ENCODE measurements around the gene ATP7B. TPM values are rescaled to one million over a fixed set of nuclear protein-coding genes. Genes with fewer than 3 reads are reported as not detected.

The ATP7B gene
- polyA plus RNA-seq, 1 donor, result 47.4 TPM

- Histone ChIP-seq H3K27me3 (ENCODE audit: control insufficient read depth, insufficient read depth, low read length) (no peaks in the 10 kb centered on the region), H3K27ac (ENCODE audit: low read length) (no peak overlapping the region), H3K36me3 (ENCODE audit: control insufficient read depth, insufficient read depth, low read length) (peaks cover 78% of the 10 kb centered on the region), H3K4me3 (ENCODE audit: low read length) (no peak overlapping the region), H3K9me3 (ENCODE audit: control insufficient read depth, low read depth, low read length) (no peaks in the 10 kb centered on the region), H3K4me1 (ENCODE audit: control insufficient read depth, insufficient read depth, low read length) (no peaks in the 10 kb centered on the region)
- no peak for DNase-seq
- WGBS (ENCODE audit: insufficient coverage, low lambda C conversion rate), result no CpG with 5 or more reads among the region's 14 CpGs
These were observed 75.7 kb downstream of the ATP7B start for GRCh38 chr13:51935326-51936171.

- peaks cover 80% of the 10 kb centered on the region for H3K36me3 ChIP-seq (ENCODE audit: control insufficient read depth, insufficient read depth, low read length)
- H3K9me3 ChIP-seq (ENCODE audit: control insufficient read depth, low read depth, low read length), result no peaks in the 10 kb centered on the region
- no peaks in the 10 kb centered on the region for H3K27me3 ChIP-seq (ENCODE audit: control insufficient read depth, insufficient read depth, low read length)
- H3K4me1 ChIP-seq (ENCODE audit: control insufficient read depth, insufficient read depth, low read length), result no peaks in the 10 kb centered on the region
- H3K27ac ChIP-seq (ENCODE audit: low read length), result no peak overlapping the region
- no CpG with 5 or more reads among the region's 19 CpGs for WGBS (ENCODE audit: insufficient coverage, low lambda C conversion rate)
- no peak overlapping the region for H3K4me3 ChIP-seq (ENCODE audit: low read length)
- no peak for DNase-seq
These were observed 76.7 kb downstream of the ATP7B start for GRCh38 chr13:51934461-51935087.

GRCh38 chr13:51933466-51934058, 77.7 kb downstream of the ATP7B start:
- Histone ChIP-seq H3K27me3 (ENCODE audit: control insufficient read depth, insufficient read depth, low read length) (no peaks in the 10 kb centered on the region), H3K36me3 (ENCODE audit: control insufficient read depth, insufficient read depth, low read length) (peaks cover 76% of the 10 kb centered on the region), H3K4me1 (ENCODE audit: control insufficient read depth, insufficient read depth, low read length) (no peaks in the 10 kb centered on the region), H3K9me3 (ENCODE audit: control insufficient read depth, low read depth, low read length) (no peaks in the 10 kb centered on the region), H3K27ac (ENCODE audit: low read length) (no peak overlapping the region), H3K4me3 (ENCODE audit: low read length) (no peak overlapping the region)
- no peak for DNase-seq
- no CpG with 5 or more reads among the region's 14 CpGs for WGBS (ENCODE audit: insufficient coverage, low lambda C conversion rate)

- Histone ChIP-seq H3K36me3 (ENCODE audit: control insufficient read depth, insufficient read depth, low read length) (peaks cover 64% of the 10 kb centered on the region), H3K4me3 (ENCODE audit: low read length) (no peak overlapping the region), H3K27me3 (ENCODE audit: control insufficient read depth, insufficient read depth, low read length) (no peaks in the 10 kb centered on the region), H3K4me1 (ENCODE audit: control insufficient read depth, insufficient read depth, low read length) (no peaks in the 10 kb centered on the region), H3K27ac (ENCODE audit: low read length) (no peak overlapping the region), H3K9me3 (ENCODE audit: control insufficient read depth, low read depth, low read length) (no peaks in the 10 kb centered on the region)
- WGBS (ENCODE audit: insufficient coverage, low lambda C conversion rate), result no CpG with 5 or more reads among the region's 9 CpGs
- DNase-seq, result no peak
These were observed 79.0 kb downstream of the ATP7B start for GRCh38 chr13:51932231-51932630.

- Histone ChIP-seq H3K36me3 (ENCODE audit: control insufficient read depth, insufficient read depth, low read length) (peaks cover 58% of the 10 kb centered on the region), H3K9me3 (ENCODE audit: control insufficient read depth, low read depth, low read length) (no peaks in the 10 kb centered on the region), H3K27ac (ENCODE audit: low read length) (no peak overlapping the region), H3K27me3 (ENCODE audit: control insufficient read depth, insufficient read depth, low read length) (no peaks in the 10 kb centered on the region), H3K4me3 (ENCODE audit: low read length) (no peak overlapping the region), H3K4me1 (ENCODE audit: control insufficient read depth, insufficient read depth, low read length) (no peaks in the 10 kb centered on the region)
- WGBS (ENCODE audit: insufficient coverage, low lambda C conversion rate), result no CpG with 5 or more reads among the region's 6 CpGs
- DNase-seq, result no peak
These were observed 79.6 kb downstream of the ATP7B start for GRCh38 chr13:51931606-51932005.

GRCh38 chr13:51929699-51930098, 81.6 kb downstream of the ATP7B start:
- no peak overlapping the region for H3K27ac ChIP-seq (ENCODE audit: low read length)
- no CpG with 5 or more reads among the region's 5 CpGs for WGBS (ENCODE audit: insufficient coverage, low lambda C conversion rate)
- H3K4me1 ChIP-seq (ENCODE audit: control insufficient read depth, insufficient read depth, low read length), result no peaks in the 10 kb centered on the region
- H3K27me3 ChIP-seq (ENCODE audit: control insufficient read depth, insufficient read depth, low read length), result no peaks in the 10 kb centered on the region
- H3K36me3 ChIP-seq (ENCODE audit: control insufficient read depth, insufficient read depth, low read length), result peaks cover 41% of the 10 kb centered on the region
- DNase-seq, result no peak
- no peak overlapping the region for H3K4me3 ChIP-seq (ENCODE audit: low read length)
- no peaks in the 10 kb centered on the region for H3K9me3 ChIP-seq (ENCODE audit: control insufficient read depth, low read depth, low read length)

GRCh38 chr13:51928231-51928630, 83.0 kb downstream of the ATP7B start:
- no peak for DNase-seq
- 100% methylated on average over 1 of the region's 9 CpGs for WGBS (ENCODE audit: insufficient coverage, low lambda C conversion rate)
- Histone ChIP-seq H3K27ac (ENCODE audit: low read length) (no peak overlapping the region), H3K4me1 (ENCODE audit: control insufficient read depth, insufficient read depth, low read length) (no peaks in the 10 kb centered on the region), H3K4me3 (ENCODE audit: low read length) (no peak overlapping the region), H3K36me3 (ENCODE audit: control insufficient read depth, insufficient read depth, low read length) (peaks cover 28% of the 10 kb centered on the region), H3K9me3 (ENCODE audit: control insufficient read depth, low read depth, low read length) (no peaks in the 10 kb centered on the region), H3K27me3 (ENCODE audit: control insufficient read depth, insufficient read depth, low read length) (no peaks in the 10 kb centered on the region)

GRCh38 chr13:51927129-51927528, 84.1 kb downstream of the ATP7B start:
- H3K36me3 ChIP-seq (ENCODE audit: control insufficient read depth, insufficient read depth, low read length), result peaks cover 26% of the 10 kb centered on the region
- no peaks in the 10 kb centered on the region for H3K4me1 ChIP-seq (ENCODE audit: control insufficient read depth, insufficient read depth, low read length)
- no peak overlapping the region for H3K27ac ChIP-seq (ENCODE audit: low read length)
- DNase-seq, result no peak
- no peaks in the 10 kb centered on the region for H3K9me3 ChIP-seq (ENCODE audit: control insufficient read depth, low read depth, low read length)
- no peak overlapping the region for H3K4me3 ChIP-seq (ENCODE audit: low read length)
- H3K27me3 ChIP-seq (ENCODE audit: control insufficient read depth, insufficient read depth, low read length), result no peaks in the 10 kb centered on the region
- no CpG with 5 or more reads among the region's 7 CpGs for WGBS (ENCODE audit: insufficient coverage, low lambda C conversion rate)

GRCh38 chr13:51926528-51926885, 84.7 kb downstream of the ATP7B start:
- no CpG with 5 or more reads among the region's 6 CpGs for WGBS (ENCODE audit: insufficient coverage, low lambda C conversion rate)
- Histone ChIP-seq H3K4me3 (ENCODE audit: low read length) (no peak overlapping the region), H3K36me3 (ENCODE audit: control insufficient read depth, insufficient read depth, low read length) (peaks cover 23% of the 10 kb centered on the region), H3K9me3 (ENCODE audit: control insufficient read depth, low read depth, low read length) (no peaks in the 10 kb centered on the region), H3K27ac (ENCODE audit: low read length) (no peak overlapping the region), H3K27me3 (ENCODE audit: control insufficient read depth, insufficient read depth, low read length) (no peaks in the 10 kb centered on the region), H3K4me1 (ENCODE audit: control insufficient read depth, insufficient read depth, low read length) (no peaks in the 10 kb centered on the region)
- no peak for DNase-seq

GRCh38 chr13:51925865-51926527, 85.3 kb downstream of the ATP7B start:
- H3K9me3 ChIP-seq (ENCODE audit: control insufficient read depth, low read depth, low read length), result no peaks in the 10 kb centered on the region
- no peaks in the 10 kb centered on the region for H3K4me1 ChIP-seq (ENCODE audit: control insufficient read depth, insufficient read depth, low read length)
- DNase-seq, result no peak
- no CpG with 5 or more reads among the region's 5 CpGs for WGBS (ENCODE audit: insufficient coverage, low lambda C conversion rate)
- H3K4me3 ChIP-seq (ENCODE audit: low read length), result no peak overlapping the region
- no peak overlapping the region for H3K27ac ChIP-seq (ENCODE audit: low read length)
- H3K36me3 ChIP-seq (ENCODE audit: control insufficient read depth, insufficient read depth, low read length), result peaks cover 22% of the 10 kb centered on the region
- no peaks in the 10 kb centered on the region for H3K27me3 ChIP-seq (ENCODE audit: control insufficient read depth, insufficient read depth, low read length)

Data from large intestine (tissue), 3 donors.